Mucosa of descending colon (tissue), 3 donors: Measurements from ENCODE around the gene NXT2. TPM values are rescaled to one million over a fixed set of nuclear protein-coding genes. Genes with fewer than 3 reads are reported as not detected.
A peak's percentile ranks its signal among the peaks of the same experiment; 100 is the strongest.

Source experiments
- ATAC-seq: fragments of 200-7000 bp; cut with Tn5 transposase; one replicate; pipeline ENCODE4 v1.9.1; 2020; ENCODE audit warnings: mild to moderate bottlenecking, moderate library complexity
- DNase-seq, 3 donors: peaks; one replicate each; pipeline ENCODE4 v3.0.0-alpha.2; 2020
- H3K36me3 ChIP-seq: fragments of 200-600 bp; one replicate; pipeline ENCODE4 v1.8.0; 2021; ENCODE audit warnings: low read depth, mild to moderate bottlenecking
- H3K4me1 ChIP-seq: fragments of 200-600 bp; one replicate; pipeline ENCODE4 v1.8.0; 2021; ENCODE audit warnings: low read depth, mild to moderate bottlenecking
- H3K4me3 ChIP-seq: fragments of 200-600 bp; one replicate; pipeline ENCODE4 v1.8.0; 2021; ENCODE audit warnings: mild to moderate bottlenecking
- H3K9me3 ChIP-seq: fragments of 200-600 bp; one replicate; pipeline ENCODE4 v1.8.0; 2021; ENCODE audit warnings: mild to moderate bottlenecking
- CTCF ChIP-seq: fragments of 200-600 bp; IDR thresholded peaks from one replicate; pipeline ENCODE4 v1.8.0; 2022; ENCODE audit warnings: antibody characterized with exemption, mild to moderate bottlenecking
- intact Hi-C, 2 donors: fragments of 100-400 bp; cut with DNase I in 1 of 2; cut with micrococcal nuclease in 1 of 2; formaldehyde crosslinking; loops; one replicate each; pipeline versions ENCODE4 v1.11.0 to v1.11.1; 2022; cut with DNase I, micrococcal nuclease
- long read RNA-seq, 2 donors: library from polyadenylated mRNA; unstranded; transcript quantifications; one replicate each; pipeline ENCODE4 v2.0.0, GENCODE V29; 2019 to 2021
- total RNA-seq, 3 donors: library from RNA; stranded (reverse); fragmentation: NEBNext Ultra II Directional in 2 of 3; extraction: Animal tissue kit (Norgen Biotek cat#: 25700) in 2 of 3; gene quantifications; one replicate each; pipeline versions ENCODE4 v1.2.1 to v1.2.4, GENCODE V29; 2021 to 2023
- donor health status: DM: no; HTN: no; CAD: no; lungs with moderate emphysema.
- donor health status: DM: no; HTN: no; CAD: no.
- donor health status: DM: no; HTN: yes; CAD: no.

Gene NXT2
- total RNA-seq: 10 to 100 TPM in 1 of 3 donors, 1 to 10 TPM in 2; 5.2 to 10.1 (median 9.0) TPM
- long read RNA-seq, donor 1, partial matches to known transcripts: 0 of 7 reads
- long read RNA-seq, donor 1, other reads (novel, unspliced or antisense): 0 of 7 reads
- long read RNA-seq, donor 2, partial matches to known transcripts: 0 of 5 reads
- long read RNA-seq, donor 2, other reads (novel, unspliced or antisense): 0 of 5 reads

GRCh38 chrX:109536439-109537323 lies at the start of gene NXT2:
Gene NXT2, plus strand, starts transcription at chrX:109536844. Its CDS starts 163 bp downstream, at chrX:109537007.
- peak; percentile 90 to 95 (median 90) for DNase-seq
- Histone ChIP-seq H3K36me3 (no peaks in the 10 kb centered on the region), H3K4me1 (peaks cover 3% of the 10 kb centered on the region), H3K9me3 (no peaks in the 10 kb centered on the region), H3K4me3 (peak within 1 kb of the TSS; percentile 17)
- intact Hi-C loops: no loop called here
- ATAC-seq: peak; percentile 100
- TF ChIP-seq CTCF: no peak

GRCh38 chrX:109487640-109488039 lies 49.0 kb upstream of the NXT2 start:
- ATAC-seq: no peak
- Histone ChIP-seq H3K36me3 (no peaks in the 10 kb centered on the region), H3K4me3 (no peak overlapping the region), H3K9me3 (no peaks in the 10 kb centered on the region), H3K4me1 (no peaks in the 10 kb centered on the region)
- no peak for TF ChIP-seq CTCF
- DNase-seq: no peak
- intact Hi-C loops: loop anchor here in 1 of 2 donors (2.0 kb wide), 1 partner anchor 145 kb away; no protein-coding TSS in a partner anchor

- Histone ChIP-seq H3K9me3 (no peaks in the 10 kb centered on the region), H3K4me3 (no peak overlapping the region), H3K4me1 (no peaks in the 10 kb centered on the region), H3K36me3 (no peaks in the 10 kb centered on the region)
- DNase-seq: no peak
- no peak for ATAC-seq
- intact Hi-C loops: no loop called here
- TF ChIP-seq CTCF: no peak
These were observed 47.5 kb upstream of the NXT2 start for GRCh38 chrX:109489174-109489573.

- intact Hi-C loops: no loop called here
- Histone ChIP-seq H3K4me1 (no peaks in the 10 kb centered on the region), H3K4me3 (no peak overlapping the region), H3K9me3 (no peaks in the 10 kb centered on the region), H3K36me3 (no peaks in the 10 kb centered on the region)
- ATAC-seq (no peak), DNase-seq (no peak)
- no peak for TF ChIP-seq CTCF
These were observed 38.2 kb upstream of the NXT2 start for GRCh38 chrX:109498434-109498833.

GRCh38 chrX:109501176-109501575 lies 35.5 kb upstream of the NXT2 start:
- no peaks in the 10 kb centered on the region for H3K4me1 ChIP-seq
- intact Hi-C loops: no loop called here
- H3K9me3 ChIP-seq: no peaks in the 10 kb centered on the region
- no peak overlapping the region for H3K4me3 ChIP-seq
- no peak for DNase-seq
- no peaks in the 10 kb centered on the region for H3K36me3 ChIP-seq
- ATAC-seq: no peak
- TF ChIP-seq CTCF: no peak
